ENCODE data around the gene MAML2.

DNA sequence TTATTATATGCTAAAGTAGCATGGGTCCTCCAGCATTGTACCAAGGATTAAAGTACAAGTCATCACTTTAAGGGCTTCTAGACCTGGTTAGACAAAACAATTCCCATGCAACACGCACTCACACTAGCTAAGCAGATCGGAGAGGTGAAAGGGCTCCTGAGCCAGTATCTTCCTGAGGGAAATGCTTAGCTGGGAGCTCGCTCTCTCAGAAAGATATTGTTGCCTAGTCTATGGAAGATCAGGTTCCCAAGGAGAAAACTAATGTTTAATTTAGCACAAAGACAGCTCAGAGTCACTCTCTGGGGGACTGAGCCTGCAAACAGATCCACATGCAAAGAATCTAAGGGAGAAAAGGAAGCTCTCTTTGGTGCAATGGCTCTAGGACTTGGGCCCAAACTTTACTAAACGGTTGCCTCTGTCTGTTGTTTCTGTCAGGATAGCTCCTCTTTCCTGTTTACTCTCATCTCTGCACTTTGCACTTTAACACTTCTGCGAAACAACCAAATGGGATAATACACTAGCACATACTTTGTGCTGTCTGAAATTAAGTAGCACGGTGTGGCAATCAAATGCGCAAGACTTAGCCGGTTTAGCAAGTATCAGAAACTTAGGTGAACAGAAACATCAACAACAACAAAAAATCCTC, 10.7 kb downstream of the MAML2 start:
- TF ChIP-seq CTCF (IDR thresholded peaks at IDR 0.05) (no peak), POLR2A (IDR thresholded peaks at IDR 0.05) (no peak)
